Measurements from ENCODE around the gene CACNA1C. TPM values are rescaled to one million over a fixed set of nuclear protein-coding genes. Genes with fewer than 3 reads are reported as not detected.

The CACNA1C gene
- total RNA-seq, 1 experiment from 2014 or later, result 1.8 TPM

- no peak for DNase-seq (ENCODE audit: low read depth)
Measured at GRCh38 chr12:2138294-2138693, 85.5 kb downstream of the CACNA1C start.

GRCh38 chr12:2138871-2139308 lies 86.1 kb downstream of the CACNA1C start:
- DNase-seq (ENCODE audit: low read depth), result no peak

GRCh38 chr12:2139651-2140050 lies 86.9 kb downstream of the CACNA1C start:
- no peak for DNase-seq (ENCODE audit: low read depth)

GRCh38 chr12:2140858-2141519 lies 88.2 kb downstream of the CACNA1C start:
- no peak for DNase-seq (ENCODE audit: low read depth)

- DNase-seq (ENCODE audit: low read depth), result no peak
Measured at GRCh38 chr12:2142068-2142467, 89.3 kb downstream of the CACNA1C start.

GRCh38 chr12:2144951-2145350 lies 92.2 kb downstream of the CACNA1C start:
- no peak for DNase-seq (ENCODE audit: low read depth)

GRCh38 chr12:2145433-2145998 lies 92.7 kb downstream of the CACNA1C start:
- no peak for DNase-seq (ENCODE audit: low read depth)

GRCh38 chr12:2147335-2147734 lies 94.5 kb downstream of the CACNA1C start:
- no peak for DNase-seq (ENCODE audit: low read depth)

- DNase-seq (ENCODE audit: low read depth), result no peak
Measured at GRCh38 chr12:2149091-2149490, 96.3 kb downstream of the CACNA1C start.

- DNase-seq (ENCODE audit: low read depth), result no peak
Measured at GRCh38 chr12:2150833-2151232, 98.0 kb downstream of the CACNA1C start.

- DNase-seq (ENCODE audit: low read depth), result no peak
Measured at GRCh38 chr12:2151391-2151790, 98.6 kb downstream of the CACNA1C start.

GRCh38 chr12:2152134-2152533 lies 99.3 kb downstream of the CACNA1C start:
- no peak for DNase-seq (ENCODE audit: low read depth)

- peak; percentile 44 for DNase-seq (ENCODE audit: low read depth)
Measured at GRCh38 chr12:2154050-2154449, 101.3 kb downstream of the CACNA1C start.

- no peak for DNase-seq (ENCODE audit: low read depth)
Measured at GRCh38 chr12:2154521-2154920, 101.7 kb downstream of the CACNA1C start.

GRCh38 chr12:2156333-2156732 lies 103.5 kb downstream of the CACNA1C start:
- DNase-seq (ENCODE audit: low read depth), result no peak

- DNase-seq (ENCODE audit: low read depth), result peak; percentile 23
Measured at GRCh38 chr12:2160043-2160442, 107.3 kb downstream of the CACNA1C start.

- no peak for DNase-seq (ENCODE audit: low read depth)
Measured at GRCh38 chr12:2161473-2161872, 108.7 kb downstream of the CACNA1C start.

- peak; percentile 53 for DNase-seq (ENCODE audit: low read depth)
Measured at GRCh38 chr12:2163177-2163941, 110.6 kb downstream of the CACNA1C start.

GRCh38 chr12:2165021-2165420 lies 112.2 kb downstream of the CACNA1C start:
- no peak for DNase-seq (ENCODE audit: low read depth)

GRCh38 chr12:2165927-2166326 lies 113.1 kb downstream of the CACNA1C start:
- no peak for DNase-seq (ENCODE audit: low read depth)

- DNase-seq (ENCODE audit: low read depth), result no peak
Measured at GRCh38 chr12:2166696-2167095, 113.9 kb downstream of the CACNA1C start.

- no peak for DNase-seq (ENCODE audit: low read depth)
Measured at GRCh38 chr12:2167231-2167630, 114.4 kb downstream of the CACNA1C start.

GRCh38 chr12:2168808-2169207 lies 116.0 kb downstream of the CACNA1C start:
- peak; percentile 42 for DNase-seq (ENCODE audit: low read depth)
